Lung (tissue), 12 donors: ENCODE measurements around the gene PCP4. TPM values are rescaled to one million over a fixed set of nuclear protein-coding genes. Genes with fewer than 3 reads are reported as not detected.
A peak's percentile ranks its signal among the peaks of the same experiment; 100 is the strongest.

ENCODE experiments used
- ATAC-seq: fragments of 200-7000 bp; cut with Tn5 transposase; one replicate; pipeline ENCODE4 v1.9.1; 2020; ENCODE audit warnings: moderate number of reproducible peaks; ENCODE audit not compliant: insufficient read depth, low FRiP score
- DNase-seq, 3 donors: peaks; one replicate each; pipeline ENCODE4 v3.0.0-alpha.2; 2013 to 2017
- H3K27ac ChIP-seq, 2 donors: one replicate each; pipeline ENCODE4 v1.5.1; 2013; ENCODE audit warnings: mild to moderate bottlenecking in 2 of 2, moderate library complexity in 2 of 2, control low read depth in 1 of 2, inconsistent platforms in 1 of 2, low read depth in 1 of 2, low read length in 1 of 2
- H3K27me3 ChIP-seq, 3 donors: one replicate each; pipeline ENCODE4 v1.5.1; 2013; ENCODE audit warnings: low read length in 2 of 3; ENCODE audit not compliant: control insufficient read depth in 3 of 3, insufficient read depth in 3 of 3
- H3K36me3 ChIP-seq, 4 donors: one replicate each; pipeline ENCODE4 v1.5.1; 2013; ENCODE audit warnings: low read length in 4 of 4, mild to moderate bottlenecking in 1 of 4, moderate library complexity in 1 of 4; ENCODE audit not compliant: control insufficient read depth in 4 of 4, insufficient read depth in 4 of 4
- H3K4me1 ChIP-seq, 5 donors: one replicate each; pipeline ENCODE4 v1.5.1; 2013; ENCODE audit warnings: low read length in 5 of 5, mild to moderate bottlenecking in 2 of 5, moderate library complexity in 1 of 5; ENCODE audit not compliant: control insufficient read depth in 5 of 5, insufficient read depth in 5 of 5
- H3K4me3 ChIP-seq: one replicate; pipeline ENCODE4 v1.5.1; 2013; ENCODE audit warnings: mild to moderate bottlenecking, control low read depth, moderate library complexity
- H3K9ac ChIP-seq, 2 donors: one replicate each; pipeline ENCODE4 v1.5.1; 2013; ENCODE audit warnings: low read length in 2 of 2, control low read depth in 1 of 2; ENCODE audit not compliant: insufficient read depth in 1 of 2
- H3K9me3 ChIP-seq, 4 donors: one replicate each; pipeline ENCODE4 v1.5.1; 2013; ENCODE audit warnings: low read length in 3 of 4, mild to moderate bottlenecking in 1 of 4, moderate library complexity in 1 of 4; ENCODE audit not compliant: control insufficient read depth in 4 of 4, insufficient read depth in 3 of 4
- WGBS, 2 donors: extraction: QIAGEN DNeasy Blood & Tissue Kit; methylation state at CpG; one replicate each; pipeline ENCODE4 v1.1.7; 2013; 5-methylcytosine and 5-hydroxymethylcytosine counted together
- polyA plus RNA-seq, 2 donors: library from polyadenylated mRNA; stranded (reverse); fragments of 200-250 nt; gene quantifications; one replicate each; pipeline ENCODE4 v1.2.1, GENCODE V29; 2013
- total RNA-seq, 2 donors: library from RNA; depleted of rRNA in 1 of 2; stranded (reverse); fragments of >200 nt in 1 of 2; gene quantifications; one replicate each; pipeline ENCODE4 v1.2.1, GENCODE V29; 2014 to 2021
- TF ChIP-seq, protein P1 (sequence below): IDR thresholded peaks from 2 replicates; pipeline ENCODE4 v1.5.1; 2012; ENCODE audit warnings: mild to moderate bottlenecking; ENCODE audit errors: control extremely low read depth, extremely low read depth
- donor health status: control.
- donor health status: control.
- donor health status: Bipolar disorder and iron deficiency.
- donor health status: healthy.
- donor health status: DM: yes; HTN: yes; CAD: no.

Gene PCP4
- total and polyA plus RNA-seq, 4 donors = 0.74 to 3.1 (median 1.3) TPM; not detected in 1

DNA sequence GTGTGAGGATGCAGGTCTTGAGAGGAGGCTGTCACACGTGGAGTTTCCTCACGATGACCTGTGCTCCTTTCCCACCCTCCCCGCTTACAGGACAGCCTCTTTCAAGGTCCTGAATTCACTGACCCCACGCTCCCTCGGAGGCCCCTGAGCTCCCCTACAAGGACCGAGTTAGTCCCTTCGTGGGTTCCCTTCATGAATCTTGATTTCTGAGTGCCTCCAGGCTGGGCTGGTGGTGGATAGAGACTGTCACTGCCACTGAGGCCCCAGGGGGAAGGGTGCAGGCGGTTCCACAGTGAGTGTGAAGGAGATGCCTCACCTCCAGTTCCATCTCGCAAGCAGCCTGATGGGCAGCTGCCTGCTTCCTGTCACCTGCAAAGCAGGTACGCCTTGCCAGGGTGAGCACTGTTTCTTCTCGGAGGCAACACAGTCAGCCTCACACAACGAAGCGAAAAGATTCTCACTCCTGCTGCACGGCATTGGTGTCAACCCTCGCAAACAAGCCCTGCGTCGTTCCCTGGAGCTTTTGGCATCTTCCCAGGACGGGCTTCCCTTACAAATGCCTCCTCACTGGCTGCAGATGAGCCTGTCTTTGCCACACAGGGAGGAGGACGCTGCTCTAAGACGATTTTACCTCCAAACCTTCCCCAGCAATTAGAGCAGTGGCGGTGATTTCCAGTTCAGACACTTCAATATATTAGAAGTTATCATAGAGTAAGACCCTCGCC, 26.7 kb upstream of the PCP4 start:
- WGBS, 2 donors = 73 to 76% methylated on average over 22 of the region's 22 CpGs
- peak in 2 of 3 donors; percentile 30 to 58 for DNase-seq

DNA sequence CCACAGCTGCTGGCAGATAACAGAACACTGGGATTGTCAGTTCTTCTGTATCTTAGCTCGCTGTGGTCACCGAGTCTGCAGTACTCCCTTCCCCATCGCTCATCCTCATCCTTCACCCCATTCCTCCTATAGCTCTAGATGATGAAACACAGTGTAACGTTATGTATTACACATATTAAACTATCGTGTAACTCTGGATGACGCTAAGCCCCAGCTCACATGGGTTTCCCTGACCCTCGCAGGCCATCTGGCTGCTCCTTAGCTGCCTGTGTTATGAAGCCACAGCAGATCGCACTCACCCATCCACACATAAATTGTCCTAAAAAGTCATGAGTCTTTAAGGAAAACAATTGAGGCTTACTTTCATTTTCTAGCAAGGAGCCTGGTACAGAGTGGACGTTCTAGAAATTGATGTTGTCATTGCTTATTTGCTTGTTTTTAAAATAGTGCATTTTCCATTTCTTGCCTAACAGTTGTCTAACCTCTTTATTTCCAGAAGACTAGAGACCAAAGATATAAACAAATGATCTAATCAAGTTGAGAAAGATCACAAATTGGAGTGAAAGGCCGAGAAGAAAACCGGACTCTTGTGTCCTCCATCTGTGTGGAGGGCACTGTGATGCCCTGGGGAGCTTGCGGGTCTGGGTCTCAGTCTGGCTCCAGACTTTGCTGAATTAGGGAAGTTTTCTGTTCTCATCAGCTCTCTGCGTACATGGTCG, 24.3 kb upstream of the PCP4 start:
- ATAC-seq = no peak
- Histone ChIP-seq H3K27ac (no peak overlapping the region), H3K9ac (no peak overlapping the region), H3K36me3 (no peaks in the 10 kb centered on the region), H3K4me3 (no peak overlapping the region), H3K27me3 (no peaks in the 10 kb centered on the region), H3K9me3 (no peaks in the 10 kb centered on the region), H3K4me1 (no peaks in the 10 kb centered on the region)
- WGBS, 2 donors = 84 to 88% methylated on average over 14 of the region's 14 CpGs
- no peak for DNase-seq
- TF ChIP-seq, protein P1, sequence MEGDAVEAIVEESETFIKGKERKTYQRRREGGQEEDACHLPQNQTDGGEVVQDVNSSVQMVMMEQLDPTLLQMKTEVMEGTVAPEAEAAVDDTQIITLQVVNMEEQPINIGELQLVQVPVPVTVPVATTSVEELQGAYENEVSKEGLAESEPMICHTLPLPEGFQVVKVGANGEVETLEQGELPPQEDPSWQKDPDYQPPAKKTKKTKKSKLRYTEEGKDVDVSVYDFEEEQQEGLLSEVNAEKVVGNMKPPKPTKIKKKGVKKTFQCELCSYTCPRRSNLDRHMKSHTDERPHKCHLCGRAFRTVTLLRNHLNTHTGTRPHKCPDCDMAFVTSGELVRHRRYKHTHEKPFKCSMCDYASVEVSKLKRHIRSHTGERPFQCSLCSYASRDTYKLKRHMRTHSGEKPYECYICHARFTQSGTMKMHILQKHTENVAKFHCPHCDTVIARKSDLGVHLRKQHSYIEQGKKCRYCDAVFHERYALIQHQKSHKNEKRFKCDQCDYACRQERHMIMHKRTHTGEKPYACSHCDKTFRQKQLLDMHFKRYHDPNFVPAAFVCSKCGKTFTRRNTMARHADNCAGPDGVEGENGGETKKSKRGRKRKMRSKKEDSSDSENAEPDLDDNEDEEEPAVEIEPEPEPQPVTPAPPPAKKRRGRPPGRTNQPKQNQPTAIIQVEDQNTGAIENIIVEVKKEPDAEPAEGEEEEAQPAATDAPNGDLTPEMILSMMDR = no peak

More for the DNA sequence above, 26.7 kb upstream of the PCP4 start:
- Histone ChIP-seq H3K9me3 (no peaks in the 10 kb centered on the region), H3K27me3 (no peaks in the 10 kb centered on the region), H3K4me1 (no peaks in the 10 kb centered on the region), H3K9ac (no peak overlapping the region), H3K36me3 (no peaks in the 10 kb centered on the region), H3K27ac (no peak overlapping the region), H3K4me3 (no peak overlapping the region)
- no peak for ATAC-seq
- TF ChIP-seq, protein P1 = no peak

DNA sequence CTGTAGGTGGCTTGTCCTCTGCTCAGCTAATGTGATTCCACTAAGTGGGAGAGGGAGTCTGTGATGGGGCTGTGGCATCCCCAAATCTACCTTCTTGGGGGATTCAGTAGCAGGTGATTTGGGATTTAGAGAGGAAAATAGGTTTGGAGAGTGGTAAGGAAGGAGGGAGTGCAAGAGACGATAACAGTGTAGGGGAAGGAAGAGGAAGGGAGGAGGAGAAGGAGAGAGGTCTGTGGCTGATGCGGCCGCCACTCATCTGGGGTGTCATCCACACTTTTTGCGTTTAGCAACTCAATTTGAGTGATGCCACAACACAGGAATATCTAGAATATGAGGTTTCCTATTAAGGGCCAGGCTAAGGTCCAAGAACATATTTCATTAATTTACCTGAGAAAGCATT, 23.8 kb upstream of the PCP4 start:
- Histone ChIP-seq H3K4me1 (no peaks in the 10 kb centered on the region), H3K9ac (no peak overlapping the region), H3K36me3 (no peaks in the 10 kb centered on the region), H3K27me3 (no peaks in the 10 kb centered on the region), H3K27ac (no peak overlapping the region), H3K4me3 (no peak overlapping the region), H3K9me3 (no peaks in the 10 kb centered on the region)
- ATAC-seq (no peak), DNase-seq (no peak)
- TF ChIP-seq, protein P1 = no peak
- 83 to 88% methylated on average over 4 of the region's 4 CpGs for WGBS, 2 donors
